HepG2 (cell line): Measurements from ENCODE around the gene TSHZ1. TPM values are rescaled to one million over a fixed set of nuclear protein-coding genes. Genes with fewer than 3 reads are reported as not detected.

ENCODE experiments used
- CCDC6 ChIP-seq: sonication (generic); formaldehyde crosslinking; IDR thresholded peaks from 2 replicates; pipeline ENCODE4 v1.8.1; 2022; ENCODE audit warnings: mild to moderate bottlenecking, missing genetic modification reagents, moderate library complexity
- DMAP1 ChIP-seq: IDR thresholded peaks from 2 replicates; pipeline ENCODE4 v1.6.1; 2016
- GABPA ChIP-seq, 2 experiments: IDR thresholded peaks; 2 replicates each; pipeline ENCODE4 v1.6.1; 2011 to 2016; ENCODE audit warnings: low read depth in 2 of 2, low read length in 1 of 2, missing biosample characterization in 1 of 2, missing genetic modification characterization in 1 of 2
- KDM5B ChIP-seq: sonication (generic); formaldehyde crosslinking; IDR thresholded peaks from 2 replicates; pipeline ENCODE4 v1.4.0; 2020; ENCODE audit warnings: missing genetic modification reagents, mild to moderate bottlenecking, borderline replicate concordance
- KLF16 ChIP-seq, 2 experiments: sonication (generic) in 1 of 2; formaldehyde crosslinking in 1 of 2; IDR thresholded peaks; 2 replicates each; pipeline versions ENCODE4 v1.6.1 to v1.8.0; 2016 to 2023; ENCODE audit warnings: missing genetic modification reagents in 2 of 2, missing compliant biosample characterization in 1 of 2
- MEIS1 ChIP-seq: sonication (generic); formaldehyde crosslinking; IDR thresholded peaks from 2 replicates; pipeline ENCODE4 v1.9.0; 2021; ENCODE audit warnings: mild to moderate bottlenecking, missing genetic modification reagents, moderate library complexity, borderline replicate concordance
- NONO ChIP-seq, 2 experiments: fragments of 450-650 bp in 1 of 2; sonication (generic) in 1 of 2; formaldehyde crosslinking in 1 of 2; IDR thresholded peaks in 1 of 2; conservative IDR thresholded peaks in 1 of 2; 2 replicates each; pipeline versions ENCODE4 v1.6.1 to v1.8.0; 2017 to 2022; ENCODE audit warnings: mild to moderate bottlenecking in 1 of 2, missing genetic modification reagents in 1 of 2, moderate library complexity in 1 of 2
- PPARG ChIP-seq: conservative IDR thresholded peaks from 2 replicates; pipeline ENCODE4 v1.6.1; 2016; ENCODE audit warnings: missing biosample characterization, missing genetic modification reagents
- ZFX ChIP-seq: sonication (generic); formaldehyde crosslinking; IDR thresholded peaks from 2 replicates; pipeline ENCODE4 v1.4.0; 2020; ENCODE audit warnings: mild to moderate bottlenecking, low read depth, missing genetic modification reagents, moderate library complexity
- ZKSCAN5 ChIP-seq: sonication (generic); formaldehyde crosslinking; IDR thresholded peaks from 2 replicates; pipeline ENCODE4 v1.5.1; 2020; ENCODE audit warnings: mild to moderate bottlenecking, missing genetic modification reagents
- ZNF101 ChIP-seq: sonication (generic); formaldehyde crosslinking; IDR thresholded peaks from 2 replicates; pipeline ENCODE4 v1.4.0; 2020; ENCODE audit warnings: mild to moderate bottlenecking, low read depth, missing genetic modification reagents, borderline replicate concordance
- ZNF17 ChIP-seq: sonication (generic); formaldehyde crosslinking; IDR thresholded peaks from 2 replicates; pipeline ENCODE4 v1.5.0; 2020; ENCODE audit warnings: mild to moderate bottlenecking, missing genetic modification reagents
- ZNF292 ChIP-seq: sonication (generic); formaldehyde crosslinking; IDR thresholded peaks from 2 replicates; pipeline ENCODE4 v1.8.1; 2022; ENCODE audit warnings: mild to moderate bottlenecking, low read depth, missing genetic modification reagents, borderline replicate concordance
- ZNF556 ChIP-seq: sonication (generic); formaldehyde crosslinking; IDR thresholded peaks from 2 replicates; pipeline ENCODE4 v1.4.0; 2020; ENCODE audit warnings: mild to moderate bottlenecking, missing genetic modification reagents, borderline replicate concordance
- ZNF788 ChIP-seq: sonication (generic); formaldehyde crosslinking; IDR thresholded peaks from 2 replicates; pipeline ENCODE4 v1.5.0; 2020; ENCODE audit warnings: mild to moderate bottlenecking, missing genetic modification reagents, borderline replicate concordance
- polyA plus RNA-seq, 8 experiments: library from polyadenylated mRNA; depleted of rRNA in 3 of 8; stranded (reverse) in 7 of 8; unstranded in 1 of 8; fragments of >200 nt; fragmentation: Illumina TruSeq in 4 of 8; extraction: Trizol in 4 of 8; gene quantifications; 2 replicates each; pipeline versions ENCODE4 v1.2.1 to v1.2.3, GENCODE V29; 2011 to 2016; ENCODE audit warnings: low read depth in 4 of 8, missing spikeins in 1 of 8, mixed read lengths in 1 of 8; ENCODE audit not compliant: insufficient read depth in 1 of 8
- total RNA-seq, 5 experiments: library from RNA; depleted of rRNA; stranded (reverse); fragments of >200 nt; fragmentation: Illumina TruSeq; extraction: Trizol; gene quantifications; 2 replicates each; pipeline ENCODE4 v1.2.3, GENCODE V29; 2016; ENCODE audit warnings: low read depth in 1 of 5
- TF ChIP-seq, protein P1 (sequence below): sonication (generic); formaldehyde crosslinking; IDR thresholded peaks from 2 replicates; pipeline ENCODE4 v1.5.1; 2020; ENCODE audit warnings: missing genetic modification reagents, mild to moderate bottlenecking, borderline replicate concordance
- TF ChIP-seq, protein P2 (sequence below): sonication (generic); formaldehyde crosslinking; conservative IDR thresholded peaks from 2 replicates; pipeline ENCODE4 v1.5.0; 2020; ENCODE audit warnings: missing genetic modification reagents
- TF ChIP-seq, protein P3 (sequence below): sonication (generic); formaldehyde crosslinking; IDR thresholded peaks from 2 replicates; pipeline ENCODE4 v1.4.0; 2020; ENCODE audit warnings: low read depth, mild to moderate bottlenecking, missing genetic modification reagents
- TF ChIP-seq, protein P4 (sequence below): sonication (generic); formaldehyde crosslinking; IDR thresholded peaks from 2 replicates; pipeline ENCODE4 v1.4.0; 2020; ENCODE audit warnings: mild to moderate bottlenecking, missing genetic modification reagents

Gene TSHZ1
- total and polyA plus RNA-seq, 2 of the 13 experiments (the other 11 are each of a cell fraction or from before 2014, with no cell fraction given), result 2.5 to 2.7 TPM

DNA sequence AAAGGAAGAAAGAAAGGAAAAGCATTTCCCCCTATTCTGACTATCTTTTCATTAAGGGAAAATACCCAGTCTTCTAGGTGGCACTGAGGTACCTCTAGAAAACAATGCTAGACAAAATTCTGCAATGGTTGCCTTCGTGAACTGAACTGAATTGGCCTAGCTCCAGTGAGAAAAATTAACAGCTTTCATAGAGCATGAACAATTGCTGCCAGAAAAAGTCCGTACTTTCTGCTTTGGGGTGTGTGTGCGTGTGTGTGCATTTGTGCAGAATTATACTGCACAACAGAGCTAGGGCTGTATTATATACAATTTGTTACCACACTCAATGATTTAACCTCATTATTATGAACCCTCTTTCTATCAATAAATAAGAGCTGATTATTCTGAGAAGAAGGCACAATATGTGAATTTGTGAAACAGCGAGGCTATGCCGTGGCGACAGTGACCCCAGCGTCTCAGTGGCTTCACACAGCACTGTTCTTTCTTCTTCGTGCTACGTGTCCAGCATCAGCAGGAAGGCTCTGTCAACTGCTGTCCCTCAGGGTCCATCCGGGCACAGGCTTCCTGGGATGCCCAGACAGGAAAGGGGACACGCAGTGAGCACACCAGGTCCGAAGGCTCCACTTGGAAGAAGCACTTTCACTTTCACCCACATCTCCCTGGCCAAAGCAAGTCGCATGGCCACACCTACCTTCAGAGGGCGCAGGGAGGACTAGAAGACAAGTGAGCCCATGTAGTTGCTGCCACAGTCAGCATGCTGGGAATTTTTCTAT is 49.2 kb upstream of the TSHZ1 start (continued):
- TF ChIP-seq, protein P1, sequence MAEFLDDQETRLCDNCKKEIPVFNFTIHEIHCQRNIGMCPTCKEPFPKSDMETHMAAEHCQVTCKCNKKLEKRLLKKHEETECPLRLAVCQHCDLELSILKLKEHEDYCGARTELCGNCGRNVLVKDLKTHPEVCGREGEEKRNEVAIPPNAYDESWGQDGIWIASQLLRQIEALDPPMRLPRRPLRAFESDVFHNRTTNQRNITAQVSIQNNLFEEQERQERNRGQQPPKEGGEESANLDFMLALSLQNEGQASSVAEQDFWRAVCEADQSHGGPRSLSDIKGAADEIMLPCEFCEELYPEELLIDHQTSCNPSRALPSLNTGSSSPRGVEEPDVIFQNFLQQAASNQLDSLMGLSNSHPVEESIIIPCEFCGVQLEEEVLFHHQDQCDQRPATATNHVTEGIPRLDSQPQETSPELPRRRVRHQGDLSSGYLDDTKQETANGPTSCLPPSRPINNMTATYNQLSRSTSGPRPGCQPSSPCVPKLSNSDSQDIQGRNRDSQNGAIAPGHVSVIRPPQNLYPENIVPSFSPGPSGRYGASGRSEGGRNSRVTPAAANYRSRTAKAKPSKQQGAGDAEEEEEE (CRISPR knock-in tag), result no peak
- TF ChIP-seq DMAP1 (CRISPR knock-in tag) (0 out of 2 replicates have a peak, but pooled peaks have one; percentile 43), ZNF292 (CRISPR knock-in tag) (peak; percentile 55; the same call in 1 of the 2 replicates), PPARG (CRISPR knock-in tag) (peak; percentile 62; the same call in 1 of the 2 replicates), ZNF556 (peak; percentile 57; the same call in 1 of the 2 replicates), ZFX (peak; percentile 40), KDM5B (CRISPR knock-in tag) (peak; percentile 35; the same call in 1 of the 2 replicates), NONO (IDR thresholded peaks at IDR 0.05) (no peak), NONO (CRISPR knock-in tag; conservative IDR thresholded peaks at IDR 0.05) (no peak), ZKSCAN5 (CRISPR knock-in tag) (no peak), MEIS1 (CRISPR knock-in tag) (peak; percentile 28; the same call in 1 of the 2 replicates), ZNF788 (no peak), ZNF17 (CRISPR knock-in tag) (no peak), ZNF101 (CRISPR knock-in tag) (no peak), KLF16 (CRISPR knock-in tag; IDR thresholded peaks at IDR 0.05) (peak in 1 of 2 experiments; percentile 40; a peak in 1 of 4 replicates), CCDC6 (CRISPR knock-in tag) (no peak), GABPA (IDR thresholded peaks at IDR 0.05; ENCODE audit: low read depth, low read length) (peak; percentile 64), GABPA (CRISPR knock-in tag; IDR thresholded peaks at IDR 0.05; ENCODE audit: low read depth) (peak; percentile 77)
- TF ChIP-seq, protein P2, sequence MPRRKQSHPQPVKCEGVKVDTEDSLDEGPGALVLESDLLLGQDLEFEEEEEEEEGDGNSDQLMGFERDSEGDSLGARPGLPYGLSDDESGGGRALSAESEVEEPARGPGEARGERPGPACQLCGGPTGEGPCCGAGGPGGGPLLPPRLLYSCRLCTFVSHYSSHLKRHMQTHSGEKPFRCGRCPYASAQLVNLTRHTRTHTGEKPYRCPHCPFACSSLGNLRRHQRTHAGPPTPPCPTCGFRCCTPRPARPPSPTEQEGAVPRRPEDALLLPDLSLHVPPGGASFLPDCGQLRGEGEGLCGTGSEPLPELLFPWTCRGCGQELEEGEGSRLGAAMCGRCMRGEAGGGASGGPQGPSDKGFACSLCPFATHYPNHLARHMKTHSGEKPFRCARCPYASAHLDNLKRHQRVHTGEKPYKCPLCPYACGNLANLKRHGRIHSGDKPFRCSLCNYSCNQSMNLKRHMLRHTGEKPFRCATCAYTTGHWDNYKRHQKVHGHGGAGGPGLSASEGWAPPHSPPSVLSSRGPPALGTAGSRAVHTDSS (CRISPR knock-in tag), result no peak
- TF ChIP-seq, protein P3, sequence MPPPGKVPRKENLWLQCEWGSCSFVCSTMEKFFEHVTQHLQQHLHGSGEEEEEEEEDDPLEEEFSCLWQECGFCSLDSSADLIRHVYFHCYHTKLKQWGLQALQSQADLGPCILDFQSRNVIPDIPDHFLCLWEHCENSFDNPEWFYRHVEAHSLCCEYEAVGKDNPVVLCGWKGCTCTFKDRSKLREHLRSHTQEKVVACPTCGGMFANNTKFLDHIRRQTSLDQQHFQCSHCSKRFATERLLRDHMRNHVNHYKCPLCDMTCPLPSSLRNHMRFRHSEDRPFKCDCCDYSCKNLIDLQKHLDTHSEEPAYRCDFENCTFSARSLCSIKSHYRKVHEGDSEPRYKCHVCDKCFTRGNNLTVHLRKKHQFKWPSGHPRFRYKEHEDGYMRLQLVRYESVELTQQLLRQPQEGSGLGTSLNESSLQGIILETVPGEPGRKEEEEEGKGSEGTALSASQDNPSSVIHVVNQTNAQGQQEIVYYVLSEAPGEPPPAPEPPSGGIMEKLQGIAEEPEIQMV, result 0 out of 2 replicates have a peak, but pooled peaks have one; percentile 41
- TF ChIP-seq, protein P4, sequence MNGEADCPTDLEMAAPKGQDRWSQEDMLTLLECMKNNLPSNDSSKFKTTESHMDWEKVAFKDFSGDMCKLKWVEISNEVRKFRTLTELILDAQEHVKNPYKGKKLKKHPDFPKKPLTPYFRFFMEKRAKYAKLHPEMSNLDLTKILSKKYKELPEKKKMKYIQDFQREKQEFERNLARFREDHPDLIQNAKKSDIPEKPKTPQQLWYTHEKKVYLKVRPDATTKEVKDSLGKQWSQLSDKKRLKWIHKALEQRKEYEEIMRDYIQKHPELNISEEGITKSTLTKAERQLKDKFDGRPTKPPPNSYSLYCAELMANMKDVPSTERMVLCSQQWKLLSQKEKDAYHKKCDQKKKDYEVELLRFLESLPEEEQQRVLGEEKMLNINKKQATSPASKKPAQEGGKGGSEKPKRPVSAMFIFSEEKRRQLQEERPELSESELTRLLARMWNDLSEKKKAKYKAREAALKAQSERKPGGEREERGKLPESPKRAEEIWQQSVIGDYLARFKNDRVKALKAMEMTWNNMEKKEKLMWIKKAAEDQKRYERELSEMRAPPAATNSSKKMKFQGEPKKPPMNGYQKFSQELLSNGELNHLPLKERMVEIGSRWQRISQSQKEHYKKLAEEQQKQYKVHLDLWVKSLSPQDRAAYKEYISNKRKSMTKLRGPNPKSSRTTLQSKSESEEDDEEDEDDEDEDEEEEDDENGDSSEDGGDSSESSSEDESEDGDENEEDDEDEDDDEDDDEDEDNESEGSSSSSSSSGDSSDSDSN (CRISPR knock-in tag), result peak; percentile 61
